CD4-positive, alpha-beta T cell treated with Interferon alpha-2 for 1 hour (primary cell): ENCODE results near the gene PAFAH1B2.

ENCODE experiments used
- DNase-seq, 2 donors: peaks; one replicate each; pipeline ENCODE4 v3.0.0-alpha.2; 2020 to 2022

Gene PAFAH1B2

GRCh38 chr11:117222991-117223740 is 79.1 kb downstream of the PAFAH1B2 start:
- no peak for DNase-seq

- no peak for DNase-seq
These were observed 79.9 kb downstream of the PAFAH1B2 start for GRCh38 chr11:117223741-117224689.

GRCh38 chr11:117225553-117226170 is 81.6 kb downstream of the PAFAH1B2 start:
- DNase-seq, result no peak
